DMS153 (cell line): Measurements from ENCODE around the gene NRDC.

Experiments used
- DNase-seq: peaks from one replicate; lab custom pipeline; 2025; lab: John Stamatoyannopoulos, UW

NRDC gene, protein sequence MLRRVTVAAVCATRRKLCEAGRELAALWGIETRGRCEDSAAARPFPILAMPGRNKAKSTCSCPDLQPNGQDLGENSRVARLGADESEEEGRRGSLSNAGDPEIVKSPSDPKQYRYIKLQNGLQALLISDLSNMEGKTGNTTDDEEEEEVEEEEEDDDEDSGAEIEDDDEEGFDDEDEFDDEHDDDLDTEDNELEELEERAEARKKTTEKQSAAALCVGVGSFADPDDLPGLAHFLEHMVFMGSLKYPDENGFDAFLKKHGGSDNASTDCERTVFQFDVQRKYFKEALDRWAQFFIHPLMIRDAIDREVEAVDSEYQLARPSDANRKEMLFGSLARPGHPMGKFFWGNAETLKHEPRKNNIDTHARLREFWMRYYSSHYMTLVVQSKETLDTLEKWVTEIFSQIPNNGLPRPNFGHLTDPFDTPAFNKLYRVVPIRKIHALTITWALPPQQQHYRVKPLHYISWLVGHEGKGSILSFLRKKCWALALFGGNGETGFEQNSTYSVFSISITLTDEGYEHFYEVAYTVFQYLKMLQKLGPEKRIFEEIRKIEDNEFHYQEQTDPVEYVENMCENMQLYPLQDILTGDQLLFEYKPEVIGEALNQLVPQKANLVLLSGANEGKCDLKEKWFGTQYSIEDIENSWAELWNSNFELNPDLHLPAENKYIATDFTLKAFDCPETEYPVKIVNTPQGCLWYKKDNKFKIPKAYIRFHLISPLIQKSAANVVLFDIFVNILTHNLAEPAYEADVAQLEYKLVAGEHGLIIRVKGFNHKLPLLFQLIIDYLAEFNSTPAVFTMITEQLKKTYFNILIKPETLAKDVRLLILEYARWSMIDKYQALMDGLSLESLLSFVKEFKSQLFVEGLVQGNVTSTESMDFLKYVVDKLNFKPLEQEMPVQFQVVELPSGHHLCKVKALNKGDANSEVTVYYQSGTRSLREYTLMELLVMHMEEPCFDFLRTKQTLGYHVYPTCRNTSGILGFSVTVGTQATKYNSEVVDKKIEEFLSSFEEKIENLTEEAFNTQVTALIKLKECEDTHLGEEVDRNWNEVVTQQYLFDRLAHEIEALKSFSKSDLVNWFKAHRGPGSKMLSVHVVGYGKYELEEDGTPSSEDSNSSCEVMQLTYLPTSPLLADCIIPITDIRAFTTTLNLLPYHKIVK

DNA sequence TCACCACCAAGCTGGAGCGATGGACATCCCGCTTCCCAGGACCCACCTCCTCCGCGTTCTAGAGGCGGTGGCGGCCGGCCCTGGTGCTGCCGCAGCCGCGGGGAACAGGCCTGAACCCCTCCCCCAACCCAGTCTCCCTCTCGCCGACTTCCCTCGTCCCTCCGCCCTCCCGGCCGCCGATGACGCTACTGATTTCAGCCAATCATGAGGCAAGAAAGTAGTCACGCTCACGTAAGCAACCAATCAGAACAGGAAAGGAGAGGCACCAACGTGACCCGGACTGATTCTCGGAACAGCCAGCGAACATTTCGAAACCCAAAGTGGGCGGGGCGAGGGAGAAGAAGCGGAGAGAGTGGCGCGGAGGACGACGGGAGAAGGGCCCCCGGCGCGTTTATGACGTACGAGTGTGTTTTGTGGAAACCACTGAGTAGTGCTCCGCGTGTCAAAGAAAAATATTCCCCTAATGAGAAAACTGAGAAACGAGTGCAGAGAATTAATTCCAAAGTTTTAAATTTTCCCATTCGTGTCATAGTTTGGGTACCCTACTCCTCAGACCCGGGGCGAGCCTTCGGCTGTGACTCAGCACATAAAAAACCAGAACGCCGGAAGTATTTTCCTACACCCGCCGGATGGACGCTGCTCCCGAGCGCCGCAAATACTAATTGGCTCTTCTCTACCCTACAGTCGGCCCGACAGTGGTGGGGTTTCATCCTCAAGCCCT, at the start of gene NRDC:
TSS of gene NRDC (minus strand) at position 112 of the 721 bp plus-strand sequence. CDS start 112 bp downstream, outside the sequence.
- peak; percentile 100 for DNase-seq

DNA sequence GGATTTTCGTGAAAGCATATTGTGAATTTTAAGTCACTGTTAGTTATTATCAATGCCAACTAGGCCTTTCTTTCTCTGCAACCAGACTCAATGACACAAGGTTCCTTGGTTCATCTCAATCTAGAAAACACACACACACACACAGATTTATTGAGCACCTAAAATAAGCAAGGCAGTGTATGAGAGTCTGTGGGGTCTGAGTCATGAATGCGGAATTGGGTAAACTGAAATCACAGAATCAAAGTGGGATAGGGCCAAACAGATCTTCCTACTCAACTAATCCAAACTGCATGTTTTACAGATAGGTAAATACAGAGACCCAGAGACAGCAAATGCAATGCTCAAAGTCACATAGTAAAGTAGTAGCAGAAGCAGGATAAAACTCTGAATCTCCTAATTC, 48.5 kb upstream of the NRDC start:
- no peak for DNase-seq

DNA sequence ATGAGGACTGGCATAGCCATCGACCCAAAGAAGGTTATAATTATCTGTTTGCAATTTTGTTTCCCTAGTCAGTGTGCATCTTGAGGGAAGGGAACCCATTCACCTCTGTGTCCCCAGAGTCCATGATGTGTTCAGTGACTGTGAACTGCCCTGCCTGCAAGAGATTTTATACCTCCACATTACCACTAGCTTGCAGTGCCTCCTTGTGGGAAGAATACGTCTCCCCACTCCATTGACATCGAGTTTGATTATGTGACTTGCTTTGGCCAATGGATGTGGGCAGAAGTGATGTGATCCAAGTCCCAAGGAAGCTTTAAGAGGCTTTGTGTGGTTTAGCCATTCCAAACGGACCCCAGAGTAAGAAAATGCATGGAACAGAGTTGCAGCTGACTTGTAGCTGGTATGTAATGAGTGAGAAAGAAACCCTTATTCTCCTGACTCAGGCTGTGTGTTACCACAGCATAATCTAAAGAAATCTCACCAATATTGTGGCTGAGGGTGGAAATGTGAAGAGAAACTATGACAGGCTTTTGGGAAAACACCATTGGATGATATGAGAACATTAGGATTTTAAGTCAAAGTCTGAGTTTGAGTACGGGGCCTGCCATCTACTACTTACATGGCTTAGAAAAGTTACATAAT, 47.8 kb upstream of the NRDC start:
- DNase-seq, result no peak

DNA sequence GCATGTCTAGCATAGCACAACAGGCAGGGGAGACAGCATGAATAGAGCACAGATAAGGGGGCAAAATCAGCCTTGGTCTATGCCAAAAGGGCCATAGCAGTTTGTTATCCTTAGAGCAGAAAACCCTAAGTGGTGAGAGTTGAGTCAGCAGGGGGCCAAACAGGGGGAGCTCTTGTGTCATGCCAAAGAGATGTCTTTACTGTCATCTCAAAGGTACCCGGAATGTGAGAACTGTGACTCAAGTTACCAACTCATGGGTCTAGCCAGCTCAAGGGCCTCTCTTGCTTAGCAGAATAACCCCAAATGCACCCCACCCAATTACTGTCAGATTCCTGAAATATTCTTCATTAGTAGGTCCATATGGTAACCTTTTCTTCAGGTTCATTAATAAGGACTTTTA, 45.9 kb upstream of the NRDC start:
- DNase-seq, result no peak

DNA sequence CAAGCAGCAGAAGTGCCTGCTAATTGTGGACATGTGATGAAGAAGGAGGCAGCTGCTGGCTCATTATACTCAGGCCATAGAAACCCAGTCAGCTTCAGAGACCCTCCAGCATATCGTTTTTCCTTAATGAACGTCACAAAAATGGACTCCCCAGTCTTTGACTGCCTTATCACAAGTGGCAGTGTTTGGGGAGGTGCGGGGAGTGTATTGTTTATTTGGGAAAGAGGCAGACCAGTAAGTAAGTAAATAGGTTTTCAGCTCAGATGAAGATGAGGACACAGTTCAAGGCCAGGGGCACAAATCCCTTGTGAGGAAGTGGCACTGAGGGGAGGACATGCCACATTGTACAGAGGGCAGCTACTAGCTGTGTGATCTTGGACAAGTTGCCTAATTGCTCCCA, 43.5 kb upstream of the NRDC start:
- DNase-seq, result no peak

DNA sequence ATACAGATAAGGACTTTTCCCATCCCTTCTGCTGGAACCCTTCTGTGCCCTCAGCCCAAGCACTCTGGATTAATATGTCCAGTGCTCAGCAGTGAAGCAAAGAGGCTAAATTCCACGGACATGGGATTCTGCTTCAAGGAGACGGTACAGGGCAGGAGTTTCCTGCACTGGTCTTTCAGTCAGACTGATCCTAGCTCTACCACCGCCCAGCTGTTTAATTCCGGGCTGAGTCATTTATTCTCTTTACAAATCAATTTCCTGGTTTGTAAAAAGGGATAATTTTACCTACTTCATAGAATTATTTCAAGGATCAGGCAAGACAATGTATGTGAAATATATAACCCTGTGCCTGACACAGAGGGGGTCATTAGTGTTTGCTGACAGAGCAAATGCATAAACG, 41.6 kb upstream of the NRDC start:
- DNase-seq, result no peak

DNA sequence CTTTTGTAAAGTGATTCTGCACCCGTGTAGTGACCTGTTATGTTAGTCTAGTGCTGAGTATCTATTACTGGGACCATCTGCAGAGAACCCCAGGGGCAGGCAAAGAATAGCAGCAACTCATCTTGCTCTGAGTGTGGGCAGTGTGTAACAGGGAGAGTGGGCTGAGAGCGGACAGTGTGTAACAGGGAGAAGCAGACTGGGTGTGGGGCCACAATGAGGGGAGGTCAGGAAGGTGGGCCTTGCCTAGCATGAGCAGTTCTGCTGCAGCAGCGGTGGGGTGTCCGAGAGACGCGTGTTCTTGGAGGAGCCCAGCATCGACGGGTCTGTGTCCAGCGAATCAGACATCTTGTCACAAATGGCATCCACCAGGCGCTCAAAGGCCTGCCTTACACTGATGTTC, 41.2 kb upstream of the NRDC start:
- no peak for DNase-seq

DNA sequence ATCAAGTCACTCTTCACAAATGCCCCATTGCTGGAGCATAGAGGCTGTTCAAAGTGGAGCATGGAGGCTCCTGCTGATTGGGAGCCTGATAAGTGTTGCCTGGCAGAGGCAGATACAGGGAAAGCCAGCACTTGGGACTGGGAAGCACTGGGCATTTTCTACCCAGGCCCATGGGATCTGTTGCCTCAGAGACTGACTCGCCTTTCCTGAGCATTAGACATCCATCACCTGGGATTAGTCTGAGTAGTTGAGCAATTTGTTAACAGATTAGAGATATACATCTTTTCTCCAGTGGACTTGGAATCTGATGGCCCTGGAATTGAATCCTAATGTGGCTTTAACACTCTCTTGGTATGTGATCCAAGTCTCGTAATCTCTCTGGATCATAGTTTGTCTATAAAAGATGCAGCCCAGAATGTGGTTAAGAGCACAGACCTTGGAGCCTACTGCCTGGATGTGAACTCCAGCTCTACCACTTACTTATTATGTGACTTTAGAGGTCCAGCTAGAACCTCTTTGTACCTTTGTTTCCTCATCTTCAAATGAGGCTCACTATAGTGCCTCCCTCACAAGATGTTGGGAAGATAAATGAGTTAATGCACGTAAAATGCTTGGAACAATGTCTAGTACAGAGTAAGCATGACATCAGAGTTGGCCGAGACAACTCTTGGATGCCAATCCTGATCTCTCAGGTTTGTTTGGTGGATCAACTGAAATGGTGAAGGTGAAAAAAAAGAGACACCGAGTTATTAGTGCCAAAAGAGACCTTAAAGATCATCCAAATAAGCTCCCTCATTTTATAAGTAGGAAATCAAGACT, 38.3 kb upstream of the NRDC start:
- DNase-seq, result no peak

DNA sequence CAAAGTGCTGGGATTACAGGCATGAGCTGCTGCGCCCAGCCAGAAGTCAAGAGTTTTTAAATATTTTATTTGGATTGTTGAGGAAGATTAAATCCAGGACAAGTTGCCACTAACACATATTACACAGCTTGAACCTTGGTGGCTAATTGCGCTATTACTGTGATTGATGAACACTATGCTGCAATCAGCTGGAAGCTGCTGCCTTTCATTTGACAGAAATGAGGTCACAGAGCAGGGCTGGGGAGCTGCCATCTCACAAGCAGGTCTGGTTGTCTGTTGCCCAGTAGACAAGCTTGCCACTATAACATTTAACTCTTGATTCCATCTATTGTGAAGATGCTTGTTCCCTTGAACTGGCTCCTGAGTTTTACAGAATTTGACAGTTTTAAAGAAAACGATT, 37.4 kb upstream of the NRDC start:
- no peak for DNase-seq

DNA sequence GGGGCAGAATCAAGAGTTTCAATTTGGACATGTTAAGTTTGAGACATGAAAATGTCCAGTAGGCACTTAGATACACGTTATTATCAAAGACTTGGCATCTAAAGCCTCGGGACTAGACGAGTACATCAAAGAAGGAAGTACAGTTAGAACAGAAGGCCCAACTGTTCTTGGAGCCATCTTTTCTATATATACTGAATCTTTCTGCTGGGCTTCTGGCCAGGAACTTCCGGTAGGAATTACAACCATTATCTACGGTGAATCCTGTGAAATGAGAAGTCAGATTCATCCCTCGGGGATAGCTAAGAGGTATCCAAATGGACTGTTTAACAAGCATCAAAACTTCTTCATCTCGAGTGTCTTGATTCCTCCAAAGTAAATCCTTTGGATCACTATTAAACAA, 34.4 kb upstream of the NRDC start:
- DNase-seq, result no peak

DNA sequence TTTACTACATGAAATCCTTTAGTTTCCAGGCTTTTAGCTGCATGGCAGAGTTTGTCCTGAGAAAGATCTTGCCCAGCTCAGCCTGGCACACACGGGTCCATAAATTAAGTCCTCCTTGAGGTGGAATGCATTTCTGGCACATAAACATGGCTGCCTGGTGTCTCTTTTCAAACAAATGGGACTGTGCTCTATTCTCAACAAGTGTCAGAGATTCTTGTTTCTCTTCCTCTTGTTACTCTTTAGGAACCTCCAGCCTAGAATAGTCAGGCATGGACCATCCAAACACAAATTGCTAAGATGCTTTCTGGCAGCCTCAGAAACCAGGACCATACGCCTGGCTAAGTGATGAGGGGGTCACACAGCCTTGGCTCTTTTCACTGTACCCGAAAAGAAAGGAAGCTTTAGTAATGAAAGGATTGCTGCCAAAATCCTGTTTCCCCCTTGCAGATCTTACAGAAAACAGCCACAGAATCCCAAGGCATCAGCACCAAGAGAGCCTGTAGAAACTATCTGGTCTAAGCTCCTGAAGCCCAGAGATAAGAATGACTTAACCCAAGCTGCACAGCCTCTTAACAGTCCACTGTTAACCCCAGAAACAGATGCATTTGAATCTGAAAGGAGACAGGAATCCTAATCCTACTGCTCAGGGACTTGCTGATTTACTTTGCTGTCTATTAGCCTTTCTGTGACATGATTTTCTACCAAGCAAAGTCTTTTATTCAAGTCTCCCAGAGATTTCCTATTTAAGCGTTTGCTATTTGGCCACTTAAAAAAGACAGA, 31.9 kb upstream of the NRDC start:
- DNase-seq, result no peak

DNA sequence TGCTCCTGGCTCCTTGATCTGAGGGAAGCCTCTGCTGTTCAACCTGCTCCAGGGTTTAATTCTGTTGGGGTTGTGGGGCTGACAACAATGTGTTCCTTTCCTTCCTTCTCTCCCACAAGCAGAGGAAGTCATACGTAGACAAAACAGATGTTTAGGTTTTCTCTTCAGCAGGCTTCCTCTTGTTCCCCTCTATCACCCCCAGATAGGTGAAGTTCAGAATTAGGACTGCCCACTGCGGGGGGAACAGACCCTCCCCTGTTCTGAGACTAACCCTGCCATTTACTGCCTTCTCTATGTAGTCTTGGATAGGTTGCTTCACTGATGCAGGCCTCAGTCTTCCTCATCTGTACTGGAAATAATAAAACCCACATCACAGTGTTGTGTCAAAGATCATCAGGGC, 30.0 kb upstream of the NRDC start:
- DNase-seq, result no peak

DNA sequence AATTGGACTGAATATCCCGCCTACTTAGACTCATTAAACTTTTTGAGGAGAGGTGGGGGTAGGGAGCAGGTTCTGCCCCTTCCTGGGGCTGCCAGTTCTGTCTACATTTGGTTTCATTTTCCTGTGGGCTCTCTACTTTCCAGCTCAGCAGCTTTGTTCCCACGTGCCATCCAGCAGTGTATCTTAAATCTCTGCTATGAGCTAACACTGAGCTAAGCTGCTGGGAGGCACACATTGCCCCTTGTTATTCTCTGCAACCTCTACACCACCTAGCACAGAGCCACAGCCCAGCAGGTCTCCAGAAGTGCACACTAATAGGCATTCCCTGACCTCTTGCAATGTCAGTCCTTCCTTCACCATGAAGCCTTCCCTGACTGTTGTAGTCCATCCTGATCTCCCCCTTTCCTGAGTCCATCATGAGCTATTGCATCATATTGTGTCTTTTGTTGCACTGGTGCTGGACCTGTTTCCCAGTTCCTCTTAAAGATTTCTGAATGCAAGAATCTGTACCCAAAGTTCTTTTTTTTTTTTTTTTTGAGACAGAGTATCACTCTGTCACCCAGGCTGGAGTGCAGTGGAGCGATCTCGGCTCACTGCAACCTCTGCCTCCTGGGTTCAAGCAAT, 28.7 kb upstream of the NRDC start:
- peak; percentile 8 for DNase-seq

DNA sequence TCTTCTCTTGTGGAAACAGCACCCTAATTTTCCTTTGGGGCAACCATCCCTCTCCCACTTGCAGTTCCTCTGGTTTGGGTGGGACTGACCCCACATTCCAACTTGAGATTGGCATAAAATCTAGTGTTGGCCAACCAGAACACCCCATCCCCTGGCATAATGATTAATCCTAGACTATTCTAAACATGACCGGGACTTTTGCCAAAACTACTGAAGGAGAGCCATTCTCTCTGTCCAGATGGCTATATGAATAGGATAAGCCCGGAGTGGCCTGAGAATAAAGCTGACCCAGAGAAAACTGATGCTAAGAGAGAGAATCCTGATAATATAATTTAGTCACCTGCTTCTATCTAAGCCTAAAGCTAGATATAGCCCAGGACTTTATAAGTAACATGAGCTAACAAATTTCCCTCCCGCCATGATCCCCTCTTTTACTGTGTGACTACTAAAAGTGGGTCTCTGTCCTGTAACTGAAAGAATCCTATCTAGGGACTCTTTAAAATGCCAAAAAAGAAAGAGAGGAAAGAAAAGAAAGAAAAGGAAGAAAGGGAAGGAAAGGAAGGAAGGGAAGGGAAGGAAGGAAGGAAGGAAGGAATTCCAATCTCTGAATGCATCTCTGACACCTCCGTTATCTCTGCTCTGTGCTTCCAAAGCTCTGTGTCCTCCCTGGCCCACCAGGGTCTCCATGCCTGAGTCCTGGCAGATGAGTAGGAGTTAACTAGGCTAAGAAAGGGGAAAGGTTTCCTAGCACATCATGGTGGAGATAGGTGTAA, 28.0 kb upstream of the NRDC start:
- DNase-seq, result no peak

DNA sequence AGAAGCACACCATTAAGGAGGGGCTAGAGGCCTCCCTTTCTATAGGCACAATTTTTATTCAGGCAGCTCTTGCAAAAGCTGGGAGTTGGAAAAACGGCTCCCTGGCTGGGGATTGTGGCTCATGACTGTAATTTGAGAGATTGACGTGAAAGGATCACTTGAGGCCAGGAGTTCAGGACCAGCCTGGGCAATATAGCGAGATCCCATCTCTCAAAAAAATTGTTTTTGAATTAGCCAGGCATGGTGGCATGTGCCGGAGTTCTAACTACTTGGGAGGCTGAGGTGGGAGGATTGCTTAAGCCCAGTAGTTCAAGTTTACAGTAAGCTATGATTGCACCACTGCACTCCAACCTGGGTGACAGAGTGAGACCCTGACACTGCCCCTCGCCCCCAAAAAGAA, 23.9 kb upstream of the NRDC start:
- no peak for DNase-seq

DNA sequence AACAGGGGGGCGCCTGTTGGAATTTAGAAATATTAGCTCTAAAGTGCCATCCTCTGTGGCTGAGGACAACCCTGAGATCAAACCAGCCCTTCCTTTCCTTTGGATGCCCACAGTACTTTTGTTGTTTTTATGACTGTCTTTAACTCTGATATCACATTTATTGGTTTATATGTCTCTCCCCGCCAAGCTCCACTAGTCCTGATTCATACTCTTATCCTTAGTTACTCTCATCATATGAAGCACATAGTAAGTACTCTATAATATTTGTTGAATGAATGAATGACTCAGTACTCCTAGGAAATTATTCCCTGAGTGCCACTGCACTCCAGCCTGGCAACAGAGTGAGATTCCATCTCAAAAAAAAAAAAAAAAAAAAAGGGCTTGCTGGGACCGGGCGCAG, 22.6 kb upstream of the NRDC start:
- DNase-seq, result no peak

DNA sequence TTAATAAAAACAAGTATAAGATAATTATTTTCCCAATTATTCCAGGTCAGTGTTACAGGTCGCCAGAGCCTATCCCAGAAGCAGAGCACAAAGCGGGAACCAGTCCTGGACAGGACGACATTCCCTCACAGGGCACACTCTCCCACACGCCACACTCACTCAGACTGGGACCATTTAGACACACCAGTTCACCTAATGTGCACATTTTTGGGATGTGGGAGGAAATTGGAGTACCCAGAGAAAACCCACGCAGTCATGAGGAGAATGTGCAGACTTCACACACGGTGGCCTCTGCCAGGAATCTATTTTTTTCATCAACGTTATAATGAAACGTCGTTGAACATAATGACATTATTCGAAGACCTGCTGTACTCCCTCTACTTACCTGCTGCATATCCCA, 20.5 kb upstream of the NRDC start:
- DNase-seq, result no peak

DNA sequence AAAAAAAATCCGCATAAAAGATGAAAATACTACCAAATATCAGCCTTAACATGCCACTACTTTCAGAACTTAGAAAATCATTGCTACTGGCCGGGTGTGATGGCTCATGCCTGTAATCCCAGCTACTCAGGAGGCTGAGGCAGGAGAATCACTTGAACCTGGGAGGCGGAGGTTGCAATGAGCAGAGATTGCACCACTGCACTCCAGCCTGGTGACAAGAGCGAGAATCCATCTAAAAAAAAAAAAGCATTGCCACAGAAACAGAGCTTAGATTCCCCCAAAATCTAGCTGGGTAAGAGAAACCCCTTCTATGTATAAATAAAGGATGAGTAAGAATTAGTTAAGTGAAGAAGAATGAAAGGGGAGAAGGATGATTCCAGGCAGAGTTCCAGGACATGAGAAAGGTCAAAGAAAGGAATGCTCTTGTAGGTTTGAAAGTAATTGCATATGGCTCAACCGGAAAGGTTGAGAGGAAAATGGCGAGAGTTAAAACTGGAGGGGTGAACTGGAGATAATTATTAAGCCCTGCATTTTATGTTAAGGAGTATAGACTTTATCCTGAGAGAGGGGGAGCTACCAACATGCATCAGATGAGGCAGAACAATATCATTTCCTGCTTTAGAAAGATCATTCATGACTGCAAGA, 19.7 kb upstream of the NRDC start:
- no peak for DNase-seq
